PC-9 (cell line): ENCODE measurements around the gene CYGB.

Experiments used
- CTCF ChIP-seq: fragments of 200-600 bp; sonication (generic); conservative IDR thresholded peaks from 2 replicates; pipeline ENCODE4 v1.6.1; 2017; ENCODE audit warnings: mixed run types, antibody characterized with exemption, mild to moderate bottlenecking, moderate library complexity
- EZH2 ChIP-seq: fragments of 200-600 bp; sonication (generic); IDR thresholded peaks from 2 replicates; pipeline ENCODE4 v1.8.0; 2017; ENCODE audit warnings: antibody characterized with exemption, low read depth

GRCh38 chr17:76534831-76535732 is 2.4 kb downstream of the CYGB start:
- TF ChIP-seq CTCF (no peak), EZH2 (no peak)
